ENCODE measurements around the gene MED12L.
A peak's percentile ranks its signal among the peaks of the same experiment; 100 is the strongest.
"Not testable (repeated sequence)": the region's sequence is repeated elsewhere in the genome, so short reads cannot be mapped to it uniquely, and the experiment has no call there.

Gene MED12L, protein sequence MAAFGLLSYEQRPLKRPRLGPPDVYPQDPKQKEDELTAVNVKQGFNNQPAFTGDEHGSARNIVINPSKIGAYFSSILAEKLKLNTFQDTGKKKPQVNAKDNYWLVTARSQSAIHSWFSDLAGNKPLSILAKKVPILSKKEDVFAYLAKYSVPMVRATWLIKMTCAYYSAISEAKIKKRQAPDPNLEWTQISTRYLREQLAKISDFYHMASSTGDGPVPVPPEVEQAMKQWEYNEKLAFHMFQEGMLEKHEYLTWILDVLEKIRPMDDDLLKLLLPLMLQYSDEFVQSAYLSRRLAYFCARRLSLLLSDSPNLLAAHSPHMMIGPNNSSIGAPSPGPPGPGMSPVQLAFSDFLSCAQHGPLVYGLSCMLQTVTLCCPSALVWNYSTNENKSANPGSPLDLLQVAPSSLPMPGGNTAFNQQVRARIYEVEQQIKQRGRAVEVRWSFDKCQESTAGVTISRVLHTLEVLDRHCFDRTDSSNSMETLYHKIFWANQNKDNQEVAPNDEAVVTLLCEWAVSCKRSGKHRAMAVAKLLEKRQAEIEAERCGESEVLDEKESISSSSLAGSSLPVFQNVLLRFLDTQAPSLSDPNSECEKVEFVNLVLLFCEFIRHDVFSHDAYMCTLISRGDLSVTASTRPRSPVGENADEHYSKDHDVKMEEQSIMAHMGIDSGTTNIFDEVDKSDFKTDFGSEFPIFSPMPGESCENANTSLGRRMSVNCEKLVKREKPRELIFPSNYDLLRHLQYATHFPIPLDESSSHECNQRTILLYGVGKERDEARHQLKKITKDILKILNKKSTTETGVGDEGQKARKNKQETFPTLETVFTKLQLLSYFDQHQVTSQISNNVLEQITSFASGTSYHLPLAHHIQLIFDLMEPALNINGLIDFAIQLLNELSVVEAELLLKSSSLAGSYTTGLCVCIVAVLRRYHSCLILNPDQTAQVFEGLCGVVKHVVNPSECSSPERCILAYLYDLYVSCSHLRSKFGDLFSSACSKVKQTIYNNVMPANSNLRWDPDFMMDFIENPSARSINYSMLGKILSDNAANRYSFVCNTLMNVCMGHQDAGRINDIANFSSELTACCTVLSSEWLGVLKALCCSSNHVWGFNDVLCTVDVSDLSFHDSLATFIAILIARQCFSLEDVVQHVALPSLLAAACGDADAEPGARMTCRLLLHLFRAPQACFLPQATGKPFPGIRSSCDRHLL (N-terminal part only)

GRCh38 chr3:151085227-151085888 is at the start of gene MED12L:
TSS of gene MED12L (plus strand) at chr3:151085664. CDS start at chr3:151086927, 1,263 bp downstream.
- Histone ChIP-seq H3K27me3 (ENCODE audit: insufficient read depth, low read length) (peaks cover 5% of the 10 kb centered on the region), H3K4me3 (ENCODE audit: low read length) (peak within 1 kb of the TSS; percentile 92), H3K36me3 (ENCODE audit: insufficient read depth, low read length) (no peaks in the 10 kb centered on the region), H3K4me1 (ENCODE audit: insufficient read depth, low read length) (peaks cover 11% of the 10 kb centered on the region), H3K9me3 (ENCODE audit: low read length) (no peaks in the 10 kb centered on the region), H2AFZ (ENCODE audit: low read depth, low read length) (peak within 1 kb of the TSS; percentile 97)

DNA sequence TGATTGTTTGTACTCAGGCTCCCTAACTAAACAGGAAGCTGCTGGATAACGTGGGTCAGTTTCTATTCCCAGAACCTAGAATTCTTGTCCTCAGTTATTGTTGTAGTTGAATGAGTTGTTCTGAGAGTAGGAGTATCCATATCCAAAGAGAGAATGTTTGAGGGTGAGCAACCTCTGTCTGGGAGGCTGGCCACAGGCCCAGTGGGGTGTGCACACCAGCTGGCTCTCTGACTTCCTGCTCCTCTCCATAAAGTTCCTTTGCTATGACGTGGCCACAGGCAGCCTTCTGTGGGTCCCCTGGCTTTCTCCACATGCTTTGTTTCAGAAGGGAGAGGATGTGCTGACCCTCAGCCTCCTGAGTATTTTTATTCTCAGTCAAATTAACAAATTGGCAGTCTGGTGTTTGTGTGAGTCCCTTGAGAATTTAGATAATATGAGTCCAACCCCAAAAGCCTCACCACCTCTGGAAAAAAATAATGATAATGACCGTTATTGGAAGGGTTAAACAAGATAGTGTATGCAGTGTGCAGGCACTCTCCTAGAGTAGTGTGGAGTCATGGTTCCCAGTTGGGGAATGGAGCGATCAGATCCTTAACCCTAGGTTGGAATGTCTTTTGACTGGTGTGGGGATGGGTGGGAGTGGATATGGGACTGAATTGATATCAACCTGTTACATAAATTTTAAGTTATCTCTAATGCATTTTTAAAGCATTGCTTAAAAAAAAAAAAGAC is 47.6 kb upstream of the MED12L start:
- Histone ChIP-seq H3K27me3 (ENCODE audit: insufficient read depth, low read length) (no peaks in the 10 kb centered on the region), H3K4me1 (ENCODE audit: insufficient read depth, low read length) (no peaks in the 10 kb centered on the region)

DNA sequence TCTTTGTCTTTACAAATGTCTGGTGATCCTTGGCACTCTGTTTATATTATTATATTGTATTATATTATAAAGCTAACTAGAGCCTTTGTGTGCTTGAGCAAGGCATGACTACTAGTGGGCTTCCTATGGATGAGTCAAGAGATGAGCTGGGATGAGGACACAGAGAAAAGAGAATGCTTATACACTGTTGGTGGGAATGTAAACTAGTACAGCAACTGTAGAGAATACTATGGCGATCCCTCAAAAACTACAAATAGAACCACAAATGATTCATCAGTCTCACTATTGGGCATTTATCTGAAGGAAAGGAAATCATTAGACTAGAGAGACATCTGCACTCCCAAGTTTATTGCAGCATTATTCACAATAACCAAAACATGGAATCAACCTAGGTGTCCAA is 40.8 kb upstream of the MED12L start:
- Histone ChIP-seq H3K27me3 (ENCODE audit: insufficient read depth, low read length) (no peaks in the 10 kb centered on the region), H2AFZ (ENCODE audit: low read depth, low read length) (no peak overlapping the region), H3K9me3 (ENCODE audit: low read length) (no peaks in the 10 kb centered on the region), H3K4me1 (ENCODE audit: insufficient read depth, low read length) (peaks cover 7% of the 10 kb centered on the region), H3K4me3 (ENCODE audit: low read length) (no peak overlapping the region), H3K36me3 (ENCODE audit: insufficient read depth, low read length) (no peaks in the 10 kb centered on the region)

More for the DNA sequence above, 47.6 kb upstream of the MED12L start:
- no peak overlapping the region for H3K4me3 ChIP-seq (ENCODE audit: low read length)
- H3K36me3 ChIP-seq (ENCODE audit: insufficient read depth, low read length): no peaks in the 10 kb centered on the region
- no peaks in the 10 kb centered on the region for H3K9me3 ChIP-seq (ENCODE audit: low read length)
- no peak overlapping the region for H2AFZ ChIP-seq (ENCODE audit: low read depth, low read length)

DNA sequence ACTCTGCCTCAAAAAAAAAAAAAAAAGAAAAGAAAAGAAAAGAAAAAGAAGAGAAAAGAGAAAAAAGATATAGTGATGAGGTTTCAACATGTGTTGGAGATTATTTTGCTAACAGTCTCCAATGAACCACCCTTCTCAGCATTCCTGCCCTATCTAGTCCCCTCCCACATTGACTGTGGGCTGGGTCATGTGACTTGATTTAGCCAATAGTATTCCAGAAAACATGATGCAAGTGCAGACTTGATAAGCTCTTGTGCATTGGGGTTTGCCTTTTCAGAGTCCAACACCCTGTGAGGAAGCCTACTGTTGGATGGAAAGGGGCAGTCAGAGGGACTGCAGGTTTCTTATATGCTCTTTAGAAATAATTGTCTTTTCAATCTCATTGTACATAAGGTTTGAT is 37.8 kb upstream of the MED12L start:
- Histone ChIP-seq H2AFZ (ENCODE audit: low read depth, low read length) (no peak overlapping the region), H3K4me3 (ENCODE audit: low read length) (no peak overlapping the region), H3K4me1 (ENCODE audit: insufficient read depth, low read length) (peaks cover 7% of the 10 kb centered on the region), H3K36me3 (ENCODE audit: insufficient read depth, low read length) (no peaks in the 10 kb centered on the region), H3K27me3 (ENCODE audit: insufficient read depth, low read length) (no peaks in the 10 kb centered on the region), H3K9me3 (ENCODE audit: low read length) (no peaks in the 10 kb centered on the region)

- H3K4me3 ChIP-seq (ENCODE audit: low read length): no peak overlapping the region
- H3K27me3 ChIP-seq (ENCODE audit: insufficient read depth, low read length): no peaks in the 10 kb centered on the region
These were observed 33.9 kb upstream of the MED12L start for GRCh38 chr3:151051533-151051932.

DNA sequence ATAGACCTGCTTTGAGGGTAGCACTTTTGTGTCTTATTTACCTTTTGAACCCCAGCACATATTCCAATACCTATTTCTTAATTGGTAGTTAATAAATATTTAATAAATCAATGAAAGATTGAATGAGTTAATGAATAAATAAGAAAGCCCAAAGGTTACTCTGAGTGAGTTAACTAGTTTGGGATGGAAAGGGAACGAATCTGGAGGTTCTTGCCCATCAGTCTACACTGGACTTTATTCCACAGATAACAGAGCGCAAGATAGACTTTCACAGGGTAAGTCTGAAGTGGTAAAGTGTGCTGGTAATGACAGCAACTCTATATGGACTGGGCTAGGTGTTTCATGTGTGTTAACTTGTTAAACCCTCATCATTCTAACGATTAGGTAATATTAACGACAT is 33.1 kb upstream of the MED12L start:
- Histone ChIP-seq H2AFZ (ENCODE audit: low read depth, low read length) (no peak overlapping the region), H3K4me3 (ENCODE audit: low read length) (no peak overlapping the region), H3K27me3 (ENCODE audit: insufficient read depth, low read length) (no peaks in the 10 kb centered on the region), H3K4me1 (ENCODE audit: insufficient read depth, low read length) (no peaks in the 10 kb centered on the region), H3K36me3 (ENCODE audit: insufficient read depth, low read length) (no peaks in the 10 kb centered on the region), H3K9me3 (ENCODE audit: low read length) (no peaks in the 10 kb centered on the region)

More at GRCh38 chr3:151051533-151051932, 33.9 kb upstream of the MED12L start:
- Histone ChIP-seq H3K4me1 (ENCODE audit: insufficient read depth, low read length) (no peaks in the 10 kb centered on the region), H2AFZ (ENCODE audit: low read depth, low read length) (no peak overlapping the region), H3K36me3 (ENCODE audit: insufficient read depth, low read length) (no peaks in the 10 kb centered on the region), H3K9me3 (ENCODE audit: low read length) (no peaks in the 10 kb centered on the region)

- Histone ChIP-seq H3K9me3 (ENCODE audit: low read length) (no peaks in the 10 kb centered on the region), H3K27me3 (ENCODE audit: insufficient read depth, low read length) (no peaks in the 10 kb centered on the region), H2AFZ (ENCODE audit: low read depth, low read length) (no peak overlapping the region), H3K4me1 (ENCODE audit: insufficient read depth, low read length) (no peaks in the 10 kb centered on the region), H3K4me3 (ENCODE audit: low read length) (no peak overlapping the region), H3K36me3 (ENCODE audit: insufficient read depth, low read length) (no peaks in the 10 kb centered on the region)
These were observed 32.7 kb upstream of the MED12L start for GRCh38 chr3:151052756-151053155.

DNA sequence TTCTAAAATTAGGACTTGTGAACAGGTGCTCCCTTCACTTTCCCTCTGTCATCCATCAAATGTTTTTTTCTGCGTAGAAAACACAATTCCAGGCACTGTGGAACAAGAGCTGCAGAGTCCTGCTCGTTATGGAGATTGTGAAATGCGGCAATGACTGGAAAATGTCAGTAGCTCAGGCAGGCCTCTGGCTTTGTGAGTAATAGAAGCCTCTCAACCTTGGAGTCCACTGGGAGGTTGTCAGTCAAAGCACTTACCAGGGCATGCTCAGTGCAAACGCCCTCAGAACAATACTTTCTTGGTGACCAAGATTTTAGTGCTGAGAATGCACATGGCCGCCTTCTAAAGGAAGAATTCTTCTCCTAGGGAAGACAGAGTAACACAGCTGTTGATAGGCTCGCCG is 26.7 kb upstream of the MED12L start:
- Histone ChIP-seq H3K4me3 (ENCODE audit: low read length) (no peak overlapping the region), H3K4me1 (ENCODE audit: insufficient read depth, low read length) (peaks cover 7% of the 10 kb centered on the region), H3K36me3 (ENCODE audit: insufficient read depth, low read length) (no peaks in the 10 kb centered on the region), H3K9me3 (ENCODE audit: low read length) (no peaks in the 10 kb centered on the region), H3K27me3 (ENCODE audit: insufficient read depth, low read length) (no peaks in the 10 kb centered on the region), H2AFZ (ENCODE audit: low read depth, low read length) (peak overlapping the region; percentile 48)

GRCh38 chr3:151062611-151063010 is 22.9 kb upstream of the MED12L start:
- H2AFZ ChIP-seq (ENCODE audit: low read depth, low read length): no peak overlapping the region
- peaks cover 7% of the 10 kb centered on the region for H3K4me1 ChIP-seq (ENCODE audit: insufficient read depth, low read length)
- no peaks in the 10 kb centered on the region for H3K9me3 ChIP-seq (ENCODE audit: low read length)

DNA sequence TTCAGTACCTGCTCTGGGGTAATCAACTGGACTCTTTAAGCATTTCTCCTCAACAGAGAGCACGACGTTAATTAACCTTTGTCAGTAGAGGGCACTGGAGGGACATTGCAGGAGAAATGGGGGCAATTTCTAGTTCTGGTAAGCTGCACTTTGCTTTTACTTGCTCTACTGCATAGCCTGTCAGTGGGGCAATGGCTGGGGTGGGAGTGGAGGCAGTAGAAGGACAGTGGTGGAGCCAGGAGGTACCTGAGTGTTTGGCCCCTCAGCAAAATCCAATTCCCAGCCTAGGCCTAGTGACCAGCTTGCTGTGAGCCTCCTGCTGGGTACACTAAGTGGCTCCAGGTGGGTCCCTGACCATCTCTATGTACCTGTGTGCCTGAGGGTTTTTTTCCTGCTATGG is 18.3 kb upstream of the MED12L start:
- Histone ChIP-seq H2AFZ (ENCODE audit: low read depth, low read length) (no peak overlapping the region), H3K4me3 (ENCODE audit: low read length) (no peak overlapping the region), H3K9me3 (ENCODE audit: low read length) (no peaks in the 10 kb centered on the region), H3K4me1 (ENCODE audit: insufficient read depth, low read length) (no peaks in the 10 kb centered on the region), H3K36me3 (ENCODE audit: insufficient read depth, low read length) (no peaks in the 10 kb centered on the region), H3K27me3 (ENCODE audit: insufficient read depth, low read length) (no peaks in the 10 kb centered on the region)

More at GRCh38 chr3:151062611-151063010, 22.9 kb upstream of the MED12L start:
- Histone ChIP-seq H3K27me3 (ENCODE audit: insufficient read depth, low read length) (no peaks in the 10 kb centered on the region), H3K4me3 (ENCODE audit: low read length) (no peak overlapping the region), H3K36me3 (ENCODE audit: insufficient read depth, low read length) (no peaks in the 10 kb centered on the region)

DNA sequence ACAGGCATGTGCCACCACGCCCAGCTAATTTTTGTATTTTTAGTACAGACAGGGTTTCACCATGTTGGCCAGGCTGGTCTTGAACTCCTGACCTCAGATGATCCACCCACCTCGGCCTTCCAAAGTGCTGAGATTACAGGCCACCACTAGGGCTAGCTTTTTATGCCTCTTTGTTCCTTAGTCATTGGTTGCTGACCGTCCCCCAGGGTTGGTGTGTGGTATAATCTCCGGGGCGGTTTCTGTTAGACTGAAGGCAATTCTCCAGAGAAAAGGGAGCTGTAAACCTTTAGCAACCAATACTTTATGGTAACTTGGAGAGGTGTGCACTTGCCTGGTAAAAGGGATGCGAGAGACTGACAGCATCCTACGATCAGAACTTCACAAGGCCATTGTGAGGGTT is 12.6 kb upstream of the MED12L start:
- not testable (repeated sequence) for H3K4me3 ChIP-seq (ENCODE audit: low read length); H3K36me3 ChIP-seq (ENCODE audit: insufficient read depth, low read length); H3K27me3 ChIP-seq (ENCODE audit: insufficient read depth, low read length); H3K4me1 ChIP-seq (ENCODE audit: insufficient read depth, low read length); H2AFZ ChIP-seq (ENCODE audit: low read depth, low read length); H3K9me3 ChIP-seq (ENCODE audit: low read length)

GRCh38 chr3:151074256-151074655 is 11.2 kb upstream of the MED12L start:
- no peak overlapping the region for H2AFZ ChIP-seq (ENCODE audit: low read depth, low read length)
- H3K4me3 ChIP-seq (ENCODE audit: low read length): no peak overlapping the region
- no peaks in the 10 kb centered on the region for H3K27me3 ChIP-seq (ENCODE audit: insufficient read depth, low read length)
- H3K9me3 ChIP-seq (ENCODE audit: low read length): no peaks in the 10 kb centered on the region
- H3K4me1 ChIP-seq (ENCODE audit: insufficient read depth, low read length): peaks cover 8% of the 10 kb centered on the region
- H3K36me3 ChIP-seq (ENCODE audit: insufficient read depth, low read length): no peaks in the 10 kb centered on the region

All from neuron (in vitro differentiated cells).